SK-N-SH (cell line): ENCODE data around the gene PPP2R1B. TPM values are rescaled to one million over a fixed set of nuclear protein-coding genes. Genes with fewer than 3 reads are reported as not detected.

ENCODE experiments used
- CTCF ChIA-PET: fragments of 300-600, 350-600 bp; formaldehyde crosslinking; extraction: SDS; loops from one replicate; lab custom pipeline; 2021; lab: Yijun Ruan, JAX
- POLR2A ChIA-PET: fragments of 350-600 bp; sonication (Branson Sonifier 250); formaldehyde crosslinking; extraction: SDS; loops from one replicate; lab custom pipeline; 2020; ENCODE audit warnings: antibody characterized with exemption, inconsistent platforms; lab: Yijun Ruan, JAX
- DNase-seq: peaks from one replicate; pipeline ENCODE4 v3.0.0; 2012
- H2AFZ ChIP-seq: fragments of 200-600 bp; sonication (generic); 2 replicates; pipeline ENCODE4 v1.8.1; 2016; ENCODE audit warnings: antibody characterized with exemption, mild to moderate bottlenecking, low read depth
- H3F3A ChIP-seq: fragments of 200-600 bp; sonication (generic); replicated peaks from 2 replicates; pipeline ENCODE3; 2016; ENCODE audit warnings: antibody characterized with exemption, mild to moderate bottlenecking; ENCODE audit not compliant: insufficient read depth
- H3K27ac ChIP-seq, 2 experiments: fragments of 200-500 bp in 1 of 2; fragments of 200-600 bp in 1 of 2; sonication (Bioruptor generic) in 1 of 2; sonication (generic), shearing (Covaris generic) in 1 of 2; 2 replicates each; pipeline versions ENCODE4 v1.5.1 to v1.6.1; 2014 to 2016; ENCODE audit warnings: low read depth in 2 of 2, inconsistent platforms in 1 of 2, low read length in 1 of 2, mild to moderate bottlenecking in 1 of 2, mixed read lengths in 1 of 2
- H3K27me3 ChIP-seq: fragments of 200-600 bp; sonication (generic), shearing (Covaris generic); 2 replicates; pipeline ENCODE4 v1.6.1; 2016; ENCODE audit warnings: mixed run types; ENCODE audit not compliant: insufficient read depth
- H3K36me3 ChIP-seq, 2 experiments: fragments of 200-500 bp in 1 of 2; fragments of 200-600 bp in 1 of 2; sonication (Bioruptor generic) in 1 of 2; sonication (generic) in 1 of 2; replicated peaks in 1 of 2; 2 replicates each; pipeline versions ENCODE3 to v1.5.1; 2014 to 2016; ENCODE audit warnings: low read length in 1 of 2, mild to moderate bottlenecking in 1 of 2; ENCODE audit not compliant: insufficient read depth in 2 of 2, control insufficient read depth in 1 of 2
- H3K4me1 ChIP-seq, 2 experiments: fragments of 200-500 bp in 1 of 2; fragments of 200-600 bp in 1 of 2; sonication (Bioruptor generic) in 1 of 2; sonication (generic), shearing (Covaris generic) in 1 of 2; 2 replicates each; pipeline versions ENCODE4 v1.5.1 to v1.6.1; 2014 to 2016; ENCODE audit warnings: low read depth in 1 of 2, low read length in 1 of 2, mixed run types in 1 of 2; ENCODE audit not compliant: insufficient read depth in 2 of 2, control insufficient read depth in 1 of 2
- H3K4me2 ChIP-seq: fragments of 200-600 bp; sonication (generic), shearing (Covaris generic); 2 replicates; pipeline ENCODE4 v1.6.1; 2017; ENCODE audit warnings: mixed run types
- H3K4me3 ChIP-seq, 2 experiments: fragments of 200-500 bp in 1 of 2; fragments of 200-600 bp in 1 of 2; sonication (Bioruptor generic) in 1 of 2; sonication (generic), shearing (Covaris generic) in 1 of 2; 2 replicates each; pipeline versions ENCODE4 v1.5.1 to v1.8.1; 2014 to 2016; ENCODE audit warnings: low read depth in 2 of 2, inconsistent platforms in 1 of 2, low read length in 1 of 2, mild to moderate bottlenecking in 1 of 2, mixed read lengths in 1 of 2, moderate library complexity in 1 of 2
- H3K79me2 ChIP-seq: fragments of 200-600 bp; sonication (generic); 2 replicates; pipeline ENCODE4 v1.8.1; 2017; ENCODE audit warnings: mild to moderate bottlenecking; ENCODE audit not compliant: insufficient read depth
- H3K9ac ChIP-seq: fragments of 200-600 bp; sonication (generic); 2 replicates; pipeline ENCODE4 v1.6.1; 2017; ENCODE audit warnings: mixed run types
- H3K9me2 ChIP-seq: fragments of 200-600 bp; sonication (generic); 2 replicates; pipeline ENCODE4 v1.6.1; 2017; ENCODE audit warnings: mixed run types
- H3K9me3 ChIP-seq: fragments of 200-600 bp; sonication (generic); 2 replicates; pipeline ENCODE4 v1.6.1; 2017; ENCODE audit warnings: mixed run types, mild to moderate bottlenecking, moderate library complexity
- H4K20me1 ChIP-seq: fragments of 200-600 bp; sonication (generic); 2 replicates; pipeline ENCODE4 v1.6.1; 2017; ENCODE audit warnings: mild to moderate bottlenecking, mixed run types; ENCODE audit not compliant: insufficient read depth
- ELF1 ChIP-seq: IDR thresholded peaks from 2 replicates; pipeline ENCODE4 v1.4.0; 2012
- EP300 ChIP-seq, 2 experiments: IDR thresholded peaks; 2 replicates each; pipeline versions ENCODE4 v1.4.0 to v1.6.1; 2012; ENCODE audit warnings: borderline replicate concordance in 1 of 2, low read depth in 1 of 2, low read length in 1 of 2
- FOXJ3 ChIP-seq: sonication (generic); formaldehyde crosslinking; IDR thresholded peaks from 2 replicates; pipeline ENCODE4 v1.5.1; 2020; ENCODE audit warnings: mild to moderate bottlenecking, missing genetic modification reagents
- NFIC ChIP-seq: IDR thresholded peaks from 2 replicates; pipeline ENCODE4 v1.4.0; 2012; ENCODE audit warnings: borderline replicate concordance
- RCOR1 ChIP-seq: fragments of 150-350 bp; IDR thresholded peaks from 2 replicates; pipeline ENCODE4 v1.6.1; 2017; ENCODE audit warnings: antibody characterized with exemption, low read length
- RFX5 ChIP-seq: IDR thresholded peaks from 2 replicates; pipeline ENCODE4 v1.6.1; 2012; ENCODE audit warnings: mild to moderate bottlenecking, improper control_type of control experiment, low read length
- SIN3A ChIP-seq: IDR thresholded peaks from 2 replicates; pipeline ENCODE4 v1.6.1; 2012; ENCODE audit warnings: low read depth, mild to moderate bottlenecking, low read length, moderate library complexity, borderline replicate concordance
- TAF1 ChIP-seq: IDR thresholded peaks from 2 replicates; pipeline ENCODE4 v1.6.1; 2012; ENCODE audit warnings: low read depth, mild to moderate bottlenecking, low read length, moderate library complexity, borderline replicate concordance
- WGBS: methylation state at CpG from one replicate; pipeline ENCODE4 v1.1.6; 2017; ENCODE audit warnings: low lambda C conversion rate; 5-methylcytosine and 5-hydroxymethylcytosine counted together
- polyA plus RNA-seq, 3 experiments: library from polyadenylated mRNA; depleted of rRNA; stranded (reverse); fragments of >200 nt; gene quantifications; 2 replicates each; pipeline ENCODE4 v1.2.3, GENCODE V29; 2012
- TF ChIP-seq, protein P1 (sequence below): fragments of 150-350 bp; IDR thresholded peaks from 2 replicates; pipeline ENCODE4 v1.6.1; 2016; ENCODE audit warnings: mild to moderate bottlenecking, low read depth, low read length
- TF ChIP-seq, protein P2 (sequence below): IDR thresholded peaks from 2 replicates; pipeline ENCODE4 v1.4.0; 2012; ENCODE audit warnings: low read depth
- TF ChIP-seq, protein P3 (sequence below): IDR thresholded peaks from 2 replicates; pipeline ENCODE4; 2012
- TF ChIP-seq, protein P4 (sequence below): fragments of 200-600 bp; sonication (generic); IDR thresholded peaks from 2 replicates; pipeline ENCODE4 v1.6.1; 2017; ENCODE audit warnings: antibody characterized with exemption, mild to moderate bottlenecking, moderate library complexity

The PPP2R1B gene
- polyA plus RNA-seq, 1 of the 3 experiments (the other 2 are of a cell fraction), result 25.9 TPM

DNA sequence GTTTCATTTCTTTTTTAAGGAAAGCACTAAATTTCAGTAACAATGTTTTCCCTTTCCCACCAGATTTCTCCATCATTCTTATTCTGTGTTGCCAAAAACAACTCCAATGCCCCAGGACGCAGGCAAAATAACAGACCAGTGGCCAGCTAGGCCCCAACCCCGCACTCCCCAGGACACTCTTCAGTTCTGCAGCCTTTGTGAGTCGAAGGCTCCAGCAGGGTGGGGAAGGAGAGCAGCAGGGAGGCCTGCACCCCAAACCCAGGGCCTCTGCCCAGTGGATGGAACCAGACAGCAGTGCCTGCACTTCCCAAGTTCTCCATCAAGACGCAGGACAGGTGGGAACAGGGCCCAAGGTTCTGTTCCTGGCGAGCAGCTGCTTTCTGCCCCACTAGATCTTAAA is 34.4 kb downstream of the PPP2R1B start:
- WGBS, result 95% methylated on average over 3 of the region's 5 CpGs
- DNase-seq, result no peak
- TF ChIP-seq TAF1 (no peak), SIN3A (no peak)
- TF ChIP-seq, protein P1, sequence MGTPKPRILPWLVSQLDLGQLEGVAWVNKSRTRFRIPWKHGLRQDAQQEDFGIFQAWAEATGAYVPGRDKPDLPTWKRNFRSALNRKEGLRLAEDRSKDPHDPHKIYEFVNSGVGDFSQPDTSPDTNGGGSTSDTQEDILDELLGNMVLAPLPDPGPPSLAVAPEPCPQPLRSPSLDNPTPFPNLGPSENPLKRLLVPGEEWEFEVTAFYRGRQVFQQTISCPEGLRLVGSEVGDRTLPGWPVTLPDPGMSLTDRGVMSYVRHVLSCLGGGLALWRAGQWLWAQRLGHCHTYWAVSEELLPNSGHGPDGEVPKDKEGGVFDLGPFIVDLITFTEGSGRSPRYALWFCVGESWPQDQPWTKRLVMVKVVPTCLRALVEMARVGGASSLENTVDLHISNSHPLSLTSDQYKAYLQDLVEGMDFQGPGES, result no peak
- TF ChIP-seq, protein P2, sequence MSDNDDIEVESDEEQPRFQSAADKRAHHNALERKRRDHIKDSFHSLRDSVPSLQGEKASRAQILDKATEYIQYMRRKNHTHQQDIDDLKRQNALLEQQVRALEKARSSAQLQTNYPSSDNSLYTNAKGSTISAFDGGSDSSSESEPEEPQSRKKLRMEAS, result no peak

DNA sequence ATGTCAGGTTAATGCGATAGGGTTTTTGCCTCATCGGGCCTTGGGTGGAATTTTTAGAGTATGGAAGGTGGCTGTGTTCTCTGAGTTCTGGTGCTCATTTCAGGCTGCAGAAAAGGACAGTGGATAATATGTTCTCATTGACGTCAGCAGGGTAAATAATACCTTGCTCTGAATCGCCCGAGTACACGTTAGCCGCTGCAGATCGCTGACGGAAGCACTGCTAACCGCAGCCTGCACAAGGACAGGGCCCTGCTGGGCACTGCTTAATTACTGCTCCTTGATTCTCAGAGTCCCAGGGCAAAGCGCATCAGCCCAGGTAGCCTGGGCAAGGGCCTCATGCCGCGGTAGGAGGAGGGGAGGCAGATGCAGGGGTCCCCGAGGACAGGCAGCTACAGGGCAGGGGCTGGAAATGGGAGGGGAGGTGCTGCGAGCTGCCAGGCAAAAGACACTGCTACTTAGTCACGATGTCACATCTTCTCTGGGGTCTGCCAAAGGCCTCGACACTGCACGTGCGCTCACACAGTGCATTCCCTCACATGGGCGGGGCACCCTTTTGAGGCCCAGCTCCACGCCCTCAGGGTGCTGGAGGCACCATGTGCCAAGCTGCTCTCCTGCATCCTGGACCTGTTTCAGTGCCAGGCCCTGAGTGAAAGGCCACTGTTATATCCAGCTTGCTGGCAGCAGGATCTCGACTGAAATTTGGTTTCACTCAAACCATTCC is 35.2 kb downstream of the PPP2R1B start:
- no peak overlapping the region for H2AFZ ChIP-seq
- no peak overlapping the region for H3K4me2 ChIP-seq
- H3K9ac ChIP-seq, result no peak overlapping the region
- H3K4me1 ChIP-seq, result peaks cover 35 to 62% of the 10 kb centered on the region in 2 experiments
- no peak overlapping the region; a peak in 1 of 4 replicates for H3K27ac ChIP-seq
- H3F3A ChIP-seq, result peaks cover 14% of the 10 kb centered on the region
- H3K9me3 ChIP-seq, result no peaks in the 10 kb centered on the region
- H4K20me1 ChIP-seq, result no peaks in the 10 kb centered on the region
- no peak overlapping the region for H3K4me3 ChIP-seq
- no peaks in the 10 kb centered on the region for H3K79me2 ChIP-seq
- H3K27me3 ChIP-seq, result no peaks in the 10 kb centered on the region
- peaks cover 9 to 18% of the 10 kb centered on the region in 2 experiments for H3K36me3 ChIP-seq
- H3K9me2 ChIP-seq, result no peaks in the 10 kb centered on the region
- no peak for TF ChIP-seq FOXJ3 (CRISPR knock-in tag)
- peak; percentile 37; the same call in 1 of the 2 replicates for TF ChIP-seq RCOR1
- TF ChIP-seq, all 33 proteins: peak for 1
- ChIA-PET CTCF (interaction anchor here (0.6 to 0.9 kb wide), 2 partner anchors 46 to 1342 kb away, joined by 3 read pairs; no protein-coding TSS in a partner anchor), POLR2A (no interaction called here)
- WGBS, result 91% methylated on average over 18 of the region's 22 CpGs
- DNase-seq, result peak; percentile 49

More for the DNA sequence above, 34.4 kb downstream of the PPP2R1B start:
- Histone ChIP-seq H3K36me3 (peaks cover under 1 to 10% of the 10 kb centered on the region in 2 experiments), H3K4me3 (no peak overlapping the region), H3K4me1 (peaks cover 43 to 70% of the 10 kb centered on the region in 2 experiments), H3K4me2 (no peak overlapping the region), H3K79me2 (no peaks in the 10 kb centered on the region), H3K27ac (no peak overlapping the region; a peak in 1 of 4 replicates), H2AFZ (no peak overlapping the region), H3K9ac (no peak overlapping the region), H3K9me3 (no peaks in the 10 kb centered on the region), H3K9me2 (no peaks in the 10 kb centered on the region), H3F3A (peaks cover 22% of the 10 kb centered on the region), H3K27me3 (no peaks in the 10 kb centered on the region), H4K20me1 (no peaks in the 10 kb centered on the region)
- POLR2A ChIA-PET, result interaction anchor here (0.9 kb wide), 1 partner anchor 43 kb away, joined by 3 read pairs; no protein-coding TSS in a partner anchor
- CTCF ChIA-PET, result interaction anchor here (0.7 to 1.5 kb wide), 3 partner anchors 32 to 127 kb away, joined by 3 to 7 read pairs (median 3); no protein-coding TSS in a partner anchor

DNA sequence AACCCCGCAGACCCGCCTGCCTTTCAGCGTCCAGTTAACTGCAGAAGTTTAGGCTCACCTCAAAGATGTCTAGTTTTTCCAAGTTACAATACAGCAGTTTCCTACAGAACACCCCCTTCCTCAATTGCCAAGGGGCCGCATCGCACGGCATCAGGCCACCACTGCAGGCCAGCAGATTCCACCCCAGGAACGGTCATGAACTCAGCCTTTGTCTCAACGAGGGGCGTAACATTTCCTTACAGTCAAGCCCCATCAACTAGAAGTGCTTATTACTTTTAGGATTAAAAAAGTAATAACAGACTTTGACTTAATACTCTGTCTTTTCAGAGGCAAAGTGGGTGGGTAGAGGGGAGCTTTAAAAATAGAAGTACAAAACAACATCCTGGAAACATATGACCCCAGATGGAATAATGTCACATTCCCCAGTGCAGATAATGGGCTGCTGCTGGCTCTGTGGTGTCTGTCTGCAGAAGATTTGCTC is 36.3 kb downstream of the PPP2R1B start:
- Histone ChIP-seq H2AFZ (no peak overlapping the region), H3K4me2 (no peak overlapping the region), H3K9me2 (no peaks in the 10 kb centered on the region), H3F3A (peaks cover 11% of the 10 kb centered on the region), H3K9me3 (no peaks in the 10 kb centered on the region), H3K9ac (no peak overlapping the region), H3K79me2 (no peaks in the 10 kb centered on the region), H4K20me1 (no peaks in the 10 kb centered on the region), H3K4me1 (peaks cover 26 to 51% of the 10 kb centered on the region in 2 experiments), H3K36me3 (peaks cover 17 to 29% of the 10 kb centered on the region in 2 experiments), H3K27ac (peak overlapping the region in 1 of 2 experiments; percentile 2; a peak in 1 of 4 replicates), H3K27me3 (no peaks in the 10 kb centered on the region), H3K4me3 (no peak overlapping the region)
- CTCF ChIA-PET, result interaction anchor here (0.8 to 1.1 kb wide), 2 partner anchors 41 to 125 kb away, joined by 3 to 5 read pairs; no protein-coding TSS in a partner anchor
- no peak for DNase-seq
- 93% methylated on average over 9 of the region's 9 CpGs for WGBS
- POLR2A ChIA-PET, result no interaction called here
- TF ChIP-seq ELF1 (no peak), RFX5 (no peak), SIN3A (no peak), NFIC (no peak), EP300 (IDR thresholded peaks at IDR 0.05; ENCODE audit: borderline replicate concordance in 1 of 2, low read depth in 1 of 2, low read length in 1 of 2) (no peak)
- TF ChIP-seq, protein P3, sequence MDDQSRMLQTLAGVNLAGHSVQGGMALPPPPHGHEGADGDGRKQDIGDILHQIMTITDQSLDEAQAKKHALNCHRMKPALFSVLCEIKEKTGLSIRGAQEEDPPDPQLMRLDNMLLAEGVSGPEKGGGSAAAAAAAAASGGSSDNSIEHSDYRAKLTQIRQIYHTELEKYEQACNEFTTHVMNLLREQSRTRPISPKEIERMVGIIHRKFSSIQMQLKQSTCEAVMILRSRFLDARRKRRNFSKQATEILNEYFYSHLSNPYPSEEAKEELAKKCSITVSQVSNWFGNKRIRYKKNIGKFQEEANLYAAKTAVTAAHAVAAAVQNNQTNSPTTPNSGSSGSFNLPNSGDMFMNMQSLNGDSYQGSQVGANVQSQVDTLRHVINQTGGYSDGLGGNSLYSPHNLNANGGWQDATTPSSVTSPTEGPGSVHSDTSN, result no peak
- TF ChIP-seq, protein P1, result no peak
- TF ChIP-seq, protein P4, sequence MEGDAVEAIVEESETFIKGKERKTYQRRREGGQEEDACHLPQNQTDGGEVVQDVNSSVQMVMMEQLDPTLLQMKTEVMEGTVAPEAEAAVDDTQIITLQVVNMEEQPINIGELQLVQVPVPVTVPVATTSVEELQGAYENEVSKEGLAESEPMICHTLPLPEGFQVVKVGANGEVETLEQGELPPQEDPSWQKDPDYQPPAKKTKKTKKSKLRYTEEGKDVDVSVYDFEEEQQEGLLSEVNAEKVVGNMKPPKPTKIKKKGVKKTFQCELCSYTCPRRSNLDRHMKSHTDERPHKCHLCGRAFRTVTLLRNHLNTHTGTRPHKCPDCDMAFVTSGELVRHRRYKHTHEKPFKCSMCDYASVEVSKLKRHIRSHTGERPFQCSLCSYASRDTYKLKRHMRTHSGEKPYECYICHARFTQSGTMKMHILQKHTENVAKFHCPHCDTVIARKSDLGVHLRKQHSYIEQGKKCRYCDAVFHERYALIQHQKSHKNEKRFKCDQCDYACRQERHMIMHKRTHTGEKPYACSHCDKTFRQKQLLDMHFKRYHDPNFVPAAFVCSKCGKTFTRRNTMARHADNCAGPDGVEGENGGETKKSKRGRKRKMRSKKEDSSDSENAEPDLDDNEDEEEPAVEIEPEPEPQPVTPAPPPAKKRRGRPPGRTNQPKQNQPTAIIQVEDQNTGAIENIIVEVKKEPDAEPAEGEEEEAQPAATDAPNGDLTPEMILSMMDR, result no peak
- TF ChIP-seq, protein P2, result no peak
